Esophagus (tissue), 2 donors: ENCODE measurements around the gene DHX38. TPM values are rescaled to one million over a fixed set of nuclear protein-coding genes. Genes with fewer than 3 reads are reported as not detected.

ENCODE experiments used
- H3K27ac ChIP-seq, 2 donors: one replicate each; pipeline ENCODE4 v1.5.1; 2013; ENCODE audit warnings: low read depth in 2 of 2, mild to moderate bottlenecking in 2 of 2, inconsistent platforms in 1 of 2, low read length in 1 of 2, moderate library complexity in 1 of 2
- H3K27me3 ChIP-seq, 2 donors: one replicate each; pipeline ENCODE4 v1.6.1; 2013; ENCODE audit warnings: low read length in 2 of 2, control low read depth in 1 of 2, mild to moderate bottlenecking in 1 of 2; ENCODE audit not compliant: insufficient read depth in 2 of 2, control insufficient read depth in 1 of 2
- H3K36me3 ChIP-seq, 2 donors: one replicate each; pipeline ENCODE4 v1.6.1; 2013; ENCODE audit warnings: low read length in 1 of 2; ENCODE audit not compliant: control insufficient read depth in 2 of 2, insufficient read depth in 2 of 2
- H3K4me1 ChIP-seq, 2 donors: one replicate each; pipeline ENCODE4 v1.6.1; 2013; ENCODE audit warnings: low read length in 1 of 2; ENCODE audit not compliant: control insufficient read depth in 2 of 2, insufficient read depth in 2 of 2
- H3K4me3 ChIP-seq, 2 donors: one replicate each; pipeline ENCODE4 v1.5.1; 2013; ENCODE audit warnings: low read length in 2 of 2, mild to moderate bottlenecking in 2 of 2, low read depth in 1 of 2, moderate library complexity in 1 of 2
- H3K9me3 ChIP-seq, 2 donors: one replicate each; pipeline ENCODE4 v1.6.1; 2013; ENCODE audit warnings: mild to moderate bottlenecking in 2 of 2, low read depth in 1 of 2, low read length in 1 of 2, moderate library complexity in 1 of 2; ENCODE audit not compliant: control insufficient read depth in 2 of 2, insufficient read depth in 1 of 2
- WGBS, 2 donors: extraction: QIAGEN DNeasy Blood & Tissue Kit; methylation state at CpG; one replicate each; pipeline ENCODE4 v1.1.7; 2013; 5-methylcytosine and 5-hydroxymethylcytosine counted together
- polyA plus RNA-seq, 2 donors: library from polyadenylated mRNA; stranded (reverse); fragments of 200-250 nt; gene quantifications; one replicate each; pipeline ENCODE4 v1.2.3, GENCODE V29; 2013
- donor health status: healthy with polysubstance abuse.
- donor health status: Bipolar disorder and iron deficiency.

The DHX38 gene
- polyA plus RNA-seq, 2 donors = 33.7 to 39.6 TPM

DNA sequence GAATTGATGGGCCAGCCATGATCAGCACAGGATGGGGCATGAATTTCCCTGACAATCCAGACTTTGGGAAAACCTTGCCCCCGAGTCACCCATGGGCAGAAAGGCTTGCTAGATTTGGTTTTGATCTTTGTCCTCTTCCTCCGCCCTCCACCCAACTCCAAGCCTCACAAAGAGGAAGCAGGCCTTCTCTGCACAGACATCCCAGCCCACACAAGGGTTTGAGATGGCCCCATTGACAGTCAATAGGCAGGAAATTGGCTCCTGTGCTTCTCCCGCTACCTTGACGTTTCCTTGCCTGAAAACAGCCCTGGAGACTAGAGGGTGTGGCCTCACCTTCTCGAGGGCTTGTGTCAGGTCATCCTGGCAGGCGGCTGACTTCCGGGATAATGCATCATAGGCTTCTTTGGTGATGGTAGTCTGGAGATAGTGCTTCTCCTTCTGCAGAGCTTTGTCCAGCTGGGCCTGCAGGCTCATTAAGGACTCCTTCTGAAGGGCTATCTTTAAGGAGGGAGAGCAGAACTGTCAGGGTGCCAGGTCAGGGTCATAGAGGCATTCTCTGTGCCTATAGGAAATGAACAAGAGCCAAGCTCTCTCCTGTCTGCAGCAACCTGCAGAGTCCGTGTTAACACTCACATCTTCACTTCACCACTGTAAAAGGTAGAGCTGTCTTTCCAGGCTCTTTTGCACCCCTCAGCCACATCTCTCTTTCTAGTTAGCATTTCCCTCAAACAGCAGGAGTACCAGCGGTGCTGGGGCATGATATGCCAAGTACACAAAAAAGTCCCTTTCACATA is 32.2 kb downstream of the DHX38 start:
- Histone ChIP-seq H3K36me3 (no peaks in the 10 kb centered on the region), H3K4me3 (no peak overlapping the region), H3K4me1 (no peaks in the 10 kb centered on the region), H3K27me3 (no peaks in the 10 kb centered on the region), H3K9me3 (no peaks in the 10 kb centered on the region), H3K27ac (no peak overlapping the region)
- WGBS, 2 donors = 73% methylated on average over 9 of the region's 9 CpGs

DNA sequence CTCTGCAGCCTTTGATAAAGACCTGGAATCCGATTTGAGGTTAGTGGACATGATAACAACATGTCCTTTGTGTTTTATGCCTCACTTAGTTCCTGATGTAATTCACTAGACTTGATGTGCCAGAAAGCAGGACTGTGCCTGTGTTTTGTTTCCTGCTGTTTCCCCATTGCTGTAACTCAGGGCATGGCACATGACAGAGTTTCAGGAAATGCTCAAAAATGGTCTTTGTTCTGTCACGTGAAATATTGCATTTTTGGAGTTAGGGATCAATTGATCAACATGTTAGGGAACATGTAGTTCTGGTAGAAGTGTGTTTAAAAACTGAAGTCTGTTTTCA is 32.8 kb downstream of the DHX38 start:
- Histone ChIP-seq H3K27ac (no peak overlapping the region), H3K9me3 (no peaks in the 10 kb centered on the region), H3K4me3 (no peak overlapping the region), H3K36me3 (no peaks in the 10 kb centered on the region), H3K4me1 (no peaks in the 10 kb centered on the region), H3K27me3 (no peaks in the 10 kb centered on the region)
- WGBS, 2 donors = 54 to 60% methylated on average over 2 of the region's 2 CpGs

DNA sequence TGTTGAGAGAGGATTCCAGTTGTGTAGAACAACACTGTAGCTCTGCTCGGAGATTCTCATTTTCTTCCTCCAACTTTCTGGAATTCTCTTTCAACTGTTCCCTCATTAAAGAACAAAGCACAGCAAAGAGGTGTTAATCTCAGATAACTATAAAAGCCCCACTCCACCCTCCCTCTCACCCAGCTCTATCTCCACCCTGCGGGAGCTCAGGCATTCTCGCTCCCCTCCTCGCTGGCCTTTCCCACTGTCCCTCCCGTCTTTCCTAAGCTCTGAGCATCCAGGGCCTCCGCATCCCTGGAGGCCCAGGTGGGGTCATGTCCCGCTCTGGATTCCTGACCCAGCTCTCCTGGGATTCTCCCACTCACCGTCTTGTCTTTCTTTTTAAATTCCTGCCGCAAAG is 35.1 kb downstream of the DHX38 start:
- H3K27ac ChIP-seq = no peak overlapping the region
- H3K4me3 ChIP-seq = no peak overlapping the region
- H3K27me3 ChIP-seq = no peaks in the 10 kb centered on the region
- H3K9me3 ChIP-seq = no peaks in the 10 kb centered on the region
- no peaks in the 10 kb centered on the region for H3K4me1 ChIP-seq
- H3K36me3 ChIP-seq = no peaks in the 10 kb centered on the region
- WGBS, 2 donors = 79 to 82% methylated on average over 9 of the region's 9 CpGs

DNA sequence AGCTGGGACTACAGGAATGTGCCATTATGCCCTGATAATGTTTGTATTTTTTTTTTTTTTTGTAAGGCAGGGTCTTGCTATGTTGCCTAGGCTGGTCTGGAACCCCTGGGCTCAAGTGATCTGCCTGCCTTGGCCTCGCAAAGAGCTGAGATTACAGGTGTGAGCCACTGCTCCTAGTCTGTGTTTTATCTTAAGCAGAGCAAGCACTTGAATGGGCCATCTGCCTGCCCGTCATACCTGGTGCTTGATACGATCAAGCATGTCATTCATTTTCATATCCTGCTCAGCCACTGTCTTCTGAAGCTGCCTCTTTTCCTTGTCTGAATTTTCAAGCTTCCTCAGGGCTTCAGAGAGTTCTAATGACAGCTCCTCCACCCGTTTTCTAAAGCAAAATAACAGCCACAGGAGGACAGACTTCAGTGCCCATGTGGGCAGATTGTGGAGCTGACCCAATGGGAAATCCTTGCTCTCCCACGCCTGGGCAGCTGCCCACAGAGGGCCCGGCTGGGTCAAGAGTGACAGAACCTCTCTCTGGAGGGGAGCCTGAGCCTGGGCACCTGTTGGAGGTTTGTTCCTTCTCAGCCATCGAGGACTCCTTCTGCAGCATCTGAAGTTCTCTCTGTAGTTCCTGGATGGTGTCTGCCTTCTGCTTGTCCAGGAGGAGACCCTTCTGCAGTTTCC is 36.5 kb downstream of the DHX38 start:
- Histone ChIP-seq H3K36me3 (no peaks in the 10 kb centered on the region), H3K27ac (no peak overlapping the region), H3K4me1 (no peaks in the 10 kb centered on the region), H3K4me3 (no peak overlapping the region), H3K27me3 (no peaks in the 10 kb centered on the region), H3K9me3 (no peaks in the 10 kb centered on the region)
- WGBS, 2 donors = 84% methylated on average over 7 of the region's 7 CpGs

DNA sequence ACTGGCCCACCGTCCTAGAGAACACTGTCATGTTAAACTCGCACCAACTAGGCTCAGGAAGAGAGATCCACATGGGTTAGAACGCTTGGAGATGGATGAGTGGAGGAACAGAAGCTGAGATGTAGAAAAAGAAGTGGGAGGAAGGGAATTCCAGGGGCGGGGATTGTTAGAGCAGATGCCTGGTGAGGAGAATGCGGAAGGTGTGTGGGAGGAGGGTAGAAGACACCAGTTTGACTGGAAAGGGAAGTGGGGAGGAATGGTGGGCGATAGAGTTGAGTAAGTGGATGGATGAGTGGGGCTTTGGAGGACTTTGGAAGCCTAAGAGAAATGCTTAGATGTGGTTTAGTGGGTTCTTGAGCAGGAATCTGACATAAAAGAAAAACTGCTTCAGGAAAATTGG is 37.4 kb downstream of the DHX38 start:
- Histone ChIP-seq H3K36me3 (no peaks in the 10 kb centered on the region), H3K4me1 (no peaks in the 10 kb centered on the region), H3K27ac (no peak overlapping the region), H3K27me3 (no peaks in the 10 kb centered on the region), H3K4me3 (no peak overlapping the region), H3K9me3 (no peaks in the 10 kb centered on the region)
- WGBS, 2 donors = 76 to 83% methylated on average over 6 of the region's 6 CpGs

DNA sequence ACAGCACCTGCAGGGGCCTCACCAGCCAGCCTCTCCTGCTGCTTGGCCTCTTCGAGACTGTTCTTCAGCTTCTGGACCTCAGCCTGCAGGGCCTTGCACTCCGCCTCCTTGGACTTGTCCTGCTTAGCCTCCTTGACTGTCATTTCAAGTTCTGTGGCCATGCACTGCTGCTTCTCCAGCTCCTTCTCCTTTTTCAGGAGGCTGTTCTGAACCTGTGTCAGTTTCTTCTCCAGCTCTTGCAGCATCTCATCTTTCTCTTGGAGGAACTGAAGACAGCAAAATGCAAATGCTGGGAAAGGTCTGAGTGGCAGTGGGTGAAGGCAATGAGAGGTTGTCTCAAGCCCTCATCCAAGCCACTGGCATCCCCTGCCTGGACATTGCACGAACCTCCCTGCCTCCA is 39.1 kb downstream of the DHX38 start:
- WGBS, 2 donors = 85 to 91% methylated on average over 3 of the region's 3 CpGs
- Histone ChIP-seq H3K27ac (no peak overlapping the region), H3K4me3 (no peak overlapping the region), H3K27me3 (no peaks in the 10 kb centered on the region), H3K9me3 (no peaks in the 10 kb centered on the region), H3K36me3 (no peaks in the 10 kb centered on the region), H3K4me1 (no peaks in the 10 kb centered on the region)

DNA sequence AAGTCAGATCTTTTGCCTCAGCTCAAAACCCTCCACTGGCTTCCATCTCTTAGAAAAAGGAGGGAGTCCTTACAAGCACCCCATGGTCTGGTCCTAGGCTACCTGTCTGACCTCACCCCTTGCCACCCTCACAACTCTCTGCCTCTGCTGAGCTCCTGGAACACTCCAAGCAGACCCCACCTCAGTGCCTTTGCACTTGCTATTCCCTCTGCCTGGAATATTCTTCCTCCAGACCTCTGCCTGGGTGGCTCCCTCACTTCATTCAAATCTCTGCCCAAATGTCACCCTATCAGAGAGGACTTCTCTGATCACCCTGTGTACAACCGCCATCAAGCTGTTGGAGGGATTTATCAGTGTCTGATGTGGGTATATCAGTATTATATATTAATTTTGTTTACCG is 40.9 kb downstream of the DHX38 start:
- Histone ChIP-seq H3K4me3 (no peak overlapping the region), H3K9me3 (no peaks in the 10 kb centered on the region), H3K27me3 (no peaks in the 10 kb centered on the region), H3K27ac (no peak overlapping the region), H3K36me3 (no peaks in the 10 kb centered on the region), H3K4me1 (no peaks in the 10 kb centered on the region)
- WGBS, 2 donors = 93 to 97% methylated on average over 2 of the region's 2 CpGs

DNA sequence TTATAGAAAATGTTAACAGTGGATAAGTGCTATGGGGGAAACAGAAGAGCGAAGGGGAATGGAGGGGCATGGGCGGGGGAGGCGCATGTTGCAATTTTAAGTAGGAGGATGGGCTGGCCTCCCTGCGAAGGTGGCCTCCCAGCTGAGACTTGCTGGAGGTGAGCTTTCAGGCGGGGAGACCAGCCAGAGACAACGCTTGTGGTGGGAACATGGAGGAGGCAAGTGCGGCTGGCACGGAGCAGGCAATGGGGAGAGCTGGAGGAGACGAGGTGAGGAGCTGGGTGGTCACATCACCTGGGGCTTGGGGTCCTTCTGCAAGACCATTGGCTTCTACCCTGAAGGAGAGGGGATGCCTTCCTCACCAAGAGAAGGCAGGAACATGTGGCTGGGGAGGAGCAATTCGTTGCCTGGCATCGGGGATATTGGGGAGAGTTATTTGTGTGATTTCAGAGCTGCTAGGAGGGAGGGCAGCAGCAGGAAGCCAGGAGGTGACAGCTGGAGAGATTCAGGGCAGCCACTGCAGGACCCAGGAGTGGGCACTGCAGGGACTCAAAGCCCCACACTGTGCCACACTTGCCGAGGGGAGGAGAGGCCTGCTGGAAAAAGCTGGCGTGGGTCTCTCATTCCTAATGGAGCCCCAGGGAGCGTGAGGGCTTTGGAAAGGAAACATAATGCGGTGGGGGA is 43.9 kb downstream of the DHX38 start:
- H3K4me3 ChIP-seq = no peak overlapping the region
- H3K27me3 ChIP-seq = no peaks in the 10 kb centered on the region
- no peak overlapping the region for H3K27ac ChIP-seq
- 82 to 86% methylated on average over 15 of the region's 15 CpGs for WGBS, 2 donors
- H3K9me3 ChIP-seq = no peaks in the 10 kb centered on the region
- H3K36me3 ChIP-seq = no peaks in the 10 kb centered on the region
- H3K4me1 ChIP-seq = no peaks in the 10 kb centered on the region

DNA sequence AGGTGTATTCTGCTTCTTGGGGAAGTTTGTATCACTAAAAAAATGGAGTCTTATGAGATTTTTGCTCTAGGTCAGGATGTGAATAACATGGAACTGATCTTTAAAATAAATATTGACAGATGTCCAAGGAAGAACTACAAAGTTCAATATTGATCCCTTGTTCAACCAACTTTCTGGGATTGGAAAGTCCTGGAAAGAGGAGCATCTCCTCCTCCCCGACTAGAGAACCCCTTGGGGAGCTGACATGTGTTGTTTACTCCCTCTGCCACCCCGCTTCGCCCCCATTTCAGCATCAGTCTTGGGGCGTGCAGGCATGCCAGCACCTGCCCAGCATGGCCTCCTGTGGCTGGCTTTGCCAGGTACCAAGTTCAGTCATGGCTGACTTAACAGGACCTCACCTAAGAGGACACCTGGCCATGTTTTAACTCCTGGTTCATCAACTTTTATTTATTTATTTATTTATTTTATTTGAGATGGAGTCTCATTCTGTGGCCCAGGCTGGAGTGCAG is 44.5 kb downstream of the DHX38 start:
- Histone ChIP-seq H3K9me3 (no peaks in the 10 kb centered on the region), H3K4me3 (no peak overlapping the region), H3K27ac (no peak overlapping the region), H3K4me1 (no peaks in the 10 kb centered on the region), H3K27me3 (no peaks in the 10 kb centered on the region), H3K36me3 (no peaks in the 10 kb centered on the region)
- 66 to 84% methylated on average over 4 of the region's 4 CpGs for WGBS, 2 donors
